ENCODE measurements around the gene MTFP1.

MTFP1 gene

DNA sequence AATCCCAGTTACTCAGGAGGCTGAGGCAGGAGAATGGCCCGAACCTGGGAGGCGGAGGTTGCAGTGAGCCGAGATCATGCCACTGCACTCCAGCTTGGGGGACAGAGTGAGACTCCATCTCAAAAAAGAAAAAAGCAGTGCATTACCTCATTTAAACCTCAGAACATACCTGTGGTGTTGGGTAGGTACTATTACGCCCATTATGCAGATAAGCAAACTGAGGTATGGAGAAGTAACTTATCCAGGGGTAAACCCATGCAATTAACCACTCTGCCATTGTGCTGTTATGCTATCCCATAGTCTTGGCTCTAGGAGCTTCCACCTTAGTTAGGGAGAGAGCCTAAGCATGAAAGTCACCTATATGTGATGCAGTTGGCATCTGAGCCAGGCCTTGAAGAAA is 48.6 kb downstream of the MTFP1 start:
- TF ChIP-seq, protein P1, sequence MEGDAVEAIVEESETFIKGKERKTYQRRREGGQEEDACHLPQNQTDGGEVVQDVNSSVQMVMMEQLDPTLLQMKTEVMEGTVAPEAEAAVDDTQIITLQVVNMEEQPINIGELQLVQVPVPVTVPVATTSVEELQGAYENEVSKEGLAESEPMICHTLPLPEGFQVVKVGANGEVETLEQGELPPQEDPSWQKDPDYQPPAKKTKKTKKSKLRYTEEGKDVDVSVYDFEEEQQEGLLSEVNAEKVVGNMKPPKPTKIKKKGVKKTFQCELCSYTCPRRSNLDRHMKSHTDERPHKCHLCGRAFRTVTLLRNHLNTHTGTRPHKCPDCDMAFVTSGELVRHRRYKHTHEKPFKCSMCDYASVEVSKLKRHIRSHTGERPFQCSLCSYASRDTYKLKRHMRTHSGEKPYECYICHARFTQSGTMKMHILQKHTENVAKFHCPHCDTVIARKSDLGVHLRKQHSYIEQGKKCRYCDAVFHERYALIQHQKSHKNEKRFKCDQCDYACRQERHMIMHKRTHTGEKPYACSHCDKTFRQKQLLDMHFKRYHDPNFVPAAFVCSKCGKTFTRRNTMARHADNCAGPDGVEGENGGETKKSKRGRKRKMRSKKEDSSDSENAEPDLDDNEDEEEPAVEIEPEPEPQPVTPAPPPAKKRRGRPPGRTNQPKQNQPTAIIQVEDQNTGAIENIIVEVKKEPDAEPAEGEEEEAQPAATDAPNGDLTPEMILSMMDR (IDR thresholded peaks at IDR 0.05; ENCODE audit: extremely low read depth, missing control alignments), result no peak
- no peak for DNase-seq (ENCODE audit: low spot score)

DNA sequence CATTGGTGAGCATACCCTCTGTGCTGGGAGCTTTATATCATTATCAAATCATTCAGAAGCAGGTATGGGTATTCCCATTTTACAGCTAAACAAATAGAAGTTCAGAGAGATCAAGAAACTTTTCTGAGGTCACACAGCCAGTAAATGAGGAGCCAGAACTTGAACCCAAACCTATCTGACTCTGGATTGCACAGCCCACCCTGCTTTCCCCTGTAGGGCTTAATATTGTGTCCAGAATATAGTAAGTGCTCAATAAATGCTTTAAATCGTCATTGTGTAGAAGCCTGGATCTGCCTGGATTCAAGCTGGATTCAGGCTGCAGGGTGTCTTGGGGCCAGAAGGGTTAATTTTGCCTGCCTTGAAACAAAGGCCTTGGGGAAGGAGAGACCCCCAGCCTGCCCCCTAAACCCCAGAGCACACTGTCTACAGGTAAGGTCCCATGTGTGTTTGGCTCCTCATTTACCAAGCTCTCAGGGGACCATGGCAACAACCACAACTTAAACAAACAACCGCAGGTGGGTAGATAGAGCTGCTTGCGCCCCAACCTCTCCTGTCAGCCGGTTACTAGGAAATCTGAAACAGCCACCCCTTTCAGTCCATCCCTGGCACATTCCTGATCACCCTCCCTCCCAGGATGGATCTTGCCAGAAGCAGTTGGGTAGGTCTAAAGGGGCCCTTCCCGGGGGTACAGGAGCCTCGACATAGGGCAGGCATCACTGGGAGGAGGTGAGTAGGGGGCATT is 49.3 kb downstream of the MTFP1 start:
- TF ChIP-seq, protein P1 (IDR thresholded peaks at IDR 0.05; ENCODE audit: extremely low read depth, missing control alignments), result no peak
- DNase-seq (ENCODE audit: low spot score), result no peak
